ENCODE data around the gene ZNF577. TPM values are rescaled to one million over a fixed set of nuclear protein-coding genes. Genes with fewer than 3 reads are reported as not detected.

ZNF577 gene
- total RNA-seq, 1 donor from 2014 or later, result 6.9 TPM

DNA sequence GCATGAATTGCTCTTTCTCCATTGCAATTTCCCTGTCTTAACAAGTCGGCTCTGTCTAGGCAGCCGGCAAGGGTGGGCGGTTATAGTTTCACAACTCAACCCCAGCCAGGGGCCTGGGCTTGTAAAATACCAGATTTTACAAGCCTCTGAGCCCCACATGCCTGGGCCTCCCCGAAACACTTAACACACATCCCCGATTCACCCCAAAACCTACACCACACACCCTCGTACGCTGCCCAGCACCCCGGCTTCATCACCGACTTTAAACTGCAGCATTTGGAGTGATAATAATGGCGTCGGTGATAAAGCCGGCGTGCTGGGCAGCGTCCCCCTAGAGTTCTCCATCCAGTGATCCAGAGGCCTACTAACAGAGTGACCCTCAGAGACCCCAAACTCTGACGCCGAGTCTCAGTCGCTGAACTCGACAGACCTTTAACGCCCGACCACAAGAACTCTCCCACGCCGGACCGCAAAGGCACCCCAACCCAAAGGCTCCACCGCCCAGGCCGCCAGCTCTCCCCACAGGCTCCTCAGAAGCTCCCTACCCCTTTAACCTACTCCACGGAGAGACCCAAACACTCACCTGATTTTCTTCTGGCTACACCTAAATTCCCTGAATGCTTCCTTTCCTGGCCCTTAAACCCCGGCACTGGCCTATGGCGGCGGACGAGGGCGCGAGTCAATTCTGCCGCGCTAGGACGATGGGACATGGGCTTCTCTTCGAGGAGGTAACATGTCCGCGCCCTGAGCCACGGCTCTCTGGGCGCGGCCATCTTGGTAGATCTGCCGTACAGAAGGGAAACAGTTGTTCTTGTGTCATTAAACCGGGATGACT, 16.8 kb upstream of the ZNF577 start, which contains the start of gene ZNF649:
ZNF649 (minus strand) TSS at position 687 of the 835 bp plus-strand sequence. CDS start 4,910 bp downstream, outside the sequence.
- Mint-ChIP-seq H3K27me3 (peaks cover 4% of the 10 kb centered on the region), H3K4me3 (peak within 1 kb of the TSS; percentile 87), H3K36me3 (ENCODE audit: low read depth) (peaks cover 61% of the 10 kb centered on the region), H3K4me1 (peaks cover 11% of the 10 kb centered on the region), H3K27ac (peak within 1 kb of the TSS; percentile 95), H3K9me3 (peaks cover 49% of the 10 kb centered on the region)
- DNase-seq, result peak; percentile 93
- intact Hi-C loops (cut with micrococcal nuclease), result loop anchor here (1.0 to 2.0 kb wide), 4 partner anchors 23 to 285 kb away; partner anchors contain the start of genes ZNF350 and ZNF613

DNA sequence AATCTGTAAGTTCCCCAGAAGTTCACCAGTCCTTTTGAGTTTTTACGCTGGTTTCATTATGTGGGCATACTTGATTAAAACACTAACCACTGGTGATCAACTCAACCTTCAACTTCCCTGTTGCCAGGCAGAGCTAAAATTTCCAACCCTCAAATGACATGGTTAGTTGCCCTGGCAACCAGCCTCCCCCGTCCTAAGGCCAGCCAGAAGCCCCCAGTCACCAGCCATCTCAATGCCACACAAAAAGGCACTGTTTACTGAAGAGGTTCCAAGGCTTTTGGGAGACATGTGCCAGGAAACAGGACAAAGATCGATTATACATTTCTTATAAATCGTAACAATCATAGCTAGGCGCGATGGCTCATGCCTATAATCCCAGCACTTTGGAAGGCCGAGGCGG, 15.4 kb upstream of the ZNF577 start:
- Mint-ChIP-seq H3K27me3 (peaks cover 4% of the 10 kb centered on the region), H3K4me3 (peak overlapping the region; percentile 87), H3K9me3 (peaks cover 42% of the 10 kb centered on the region), H3K4me1 (peaks cover 11% of the 10 kb centered on the region), H3K36me3 (ENCODE audit: low read depth) (peaks cover 74% of the 10 kb centered on the region), H3K27ac (no peak overlapping the region)
- intact Hi-C loops (cut with micrococcal nuclease), result no loop called here
- DNase-seq, result no peak

DNA sequence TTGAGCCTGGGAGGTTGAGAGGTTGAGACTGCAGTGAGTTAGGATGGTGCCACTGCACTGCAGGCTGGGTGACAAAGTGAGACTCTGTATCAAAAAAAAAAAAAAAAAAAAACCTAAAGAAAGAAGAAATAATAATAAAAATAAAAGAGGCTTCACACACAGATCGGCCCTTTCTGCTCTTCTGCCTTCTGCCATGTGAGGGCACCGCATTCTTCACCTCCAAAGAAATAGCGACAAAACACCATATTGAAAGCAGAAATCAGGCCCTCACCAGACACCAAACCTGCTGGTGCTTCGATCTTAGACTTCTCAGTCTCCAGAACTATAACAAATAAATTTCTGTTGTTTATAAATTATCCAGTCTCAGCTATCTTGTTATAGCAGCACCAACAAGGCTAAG, 14.1 kb upstream of the ZNF577 start:
- Mint-ChIP-seq H3K36me3 (ENCODE audit: low read depth) (peaks cover 82% of the 10 kb centered on the region), H3K4me1 (peaks cover 11% of the 10 kb centered on the region), H3K27ac (no peak overlapping the region), H3K4me3 (no peak overlapping the region), H3K9me3 (peaks cover 40% of the 10 kb centered on the region), H3K27me3 (no peaks in the 10 kb centered on the region)
- intact Hi-C loops (cut with micrococcal nuclease), result no loop called here
- no peak for DNase-seq

DNA sequence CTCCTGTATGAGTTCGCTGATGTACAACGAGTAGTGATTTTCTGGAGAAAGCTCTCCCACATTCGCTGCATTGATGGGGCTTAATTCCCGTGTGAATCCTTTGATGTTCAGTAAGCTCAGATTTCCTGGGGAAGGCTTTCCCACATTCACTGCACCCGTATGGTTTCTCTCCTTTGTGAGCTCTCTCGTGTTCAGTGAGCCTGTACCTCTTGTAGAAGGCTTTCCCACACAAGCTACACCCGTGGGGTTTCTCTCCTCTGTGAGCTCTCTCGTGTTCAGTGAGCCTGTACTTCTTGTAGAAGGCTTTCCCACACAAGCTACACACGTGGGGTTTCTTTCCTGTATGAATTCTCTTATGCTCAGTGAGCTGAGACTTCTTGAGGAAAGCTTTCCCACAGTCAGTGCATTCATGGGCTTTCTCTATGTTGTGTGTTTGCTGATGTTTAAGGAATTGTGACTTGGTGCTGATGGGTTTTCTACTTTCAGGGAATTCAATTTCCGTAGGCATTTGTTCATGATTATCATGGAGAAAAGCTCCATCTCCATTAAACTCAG, 3.5 kb upstream of the ZNF577 start:
- Mint-ChIP-seq H3K36me3 (ENCODE audit: low read depth) (peaks cover 94% of the 10 kb centered on the region), H3K9me3 (peaks cover 43% of the 10 kb centered on the region), H3K4me3 (no peak overlapping the region), H3K4me1 (no peaks in the 10 kb centered on the region), H3K27ac (no peak overlapping the region), H3K27me3 (no peaks in the 10 kb centered on the region)
- intact Hi-C loops (cut with micrococcal nuclease), result no loop called here
- DNase-seq, result no peak

DNA sequence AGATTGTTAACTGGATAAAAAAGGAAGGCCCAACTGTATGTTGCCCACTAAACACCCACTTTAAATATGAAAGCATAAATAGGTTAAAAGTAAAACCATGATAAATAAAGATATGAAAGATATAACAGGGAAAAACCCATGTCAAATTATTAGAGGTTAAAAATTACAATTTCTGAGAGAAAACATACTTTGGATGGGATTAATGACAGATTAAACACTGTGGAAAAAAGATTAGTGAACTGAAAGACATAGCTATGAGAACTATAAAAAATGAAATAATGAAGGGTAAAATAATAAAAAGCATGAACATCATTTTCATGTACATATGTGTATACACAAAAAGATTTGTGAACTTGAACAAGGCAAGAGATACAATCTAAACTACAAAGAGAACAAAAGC, 2.2 kb upstream of the ZNF577 start:
- Mint-ChIP-seq H3K27ac (no peak overlapping the region), H3K4me1 (no peaks in the 10 kb centered on the region), H3K4me3 (no peak overlapping the region), H3K9me3 (peaks cover 38% of the 10 kb centered on the region), H3K36me3 (ENCODE audit: low read depth) (peaks cover 91% of the 10 kb centered on the region), H3K27me3 (no peaks in the 10 kb centered on the region)
- no peak for DNase-seq
- intact Hi-C loops (cut with micrococcal nuclease), result no loop called here

DNA sequence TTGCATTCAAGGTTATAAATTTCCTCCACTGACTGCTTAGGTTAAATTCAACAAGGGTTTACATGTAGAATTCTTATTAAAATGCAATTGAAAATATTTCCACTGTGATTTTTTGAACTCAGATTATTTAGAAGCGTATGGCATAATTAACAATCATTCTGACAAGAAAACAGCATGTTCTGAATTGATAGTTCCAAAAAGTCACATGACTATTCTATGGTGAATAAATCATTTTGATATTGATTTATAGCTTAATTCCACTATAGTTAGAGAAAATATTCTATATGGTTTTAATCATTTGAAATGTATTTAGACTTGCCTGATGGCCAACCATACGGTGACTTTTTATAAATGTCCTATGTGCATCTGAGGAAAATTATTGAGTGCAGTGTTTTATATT, 3.0 kb downstream of the ZNF577 start:
- Mint-ChIP-seq H3K36me3 (ENCODE audit: low read depth) (peaks cover 68% of the 10 kb centered on the region), H3K4me1 (no peaks in the 10 kb centered on the region), H3K9me3 (peaks cover 24% of the 10 kb centered on the region), H3K4me3 (no peak overlapping the region), H3K27me3 (no peaks in the 10 kb centered on the region), H3K27ac (no peak overlapping the region)
- intact Hi-C loops (cut with micrococcal nuclease), result no loop called here
- DNase-seq, result no peak

DNA sequence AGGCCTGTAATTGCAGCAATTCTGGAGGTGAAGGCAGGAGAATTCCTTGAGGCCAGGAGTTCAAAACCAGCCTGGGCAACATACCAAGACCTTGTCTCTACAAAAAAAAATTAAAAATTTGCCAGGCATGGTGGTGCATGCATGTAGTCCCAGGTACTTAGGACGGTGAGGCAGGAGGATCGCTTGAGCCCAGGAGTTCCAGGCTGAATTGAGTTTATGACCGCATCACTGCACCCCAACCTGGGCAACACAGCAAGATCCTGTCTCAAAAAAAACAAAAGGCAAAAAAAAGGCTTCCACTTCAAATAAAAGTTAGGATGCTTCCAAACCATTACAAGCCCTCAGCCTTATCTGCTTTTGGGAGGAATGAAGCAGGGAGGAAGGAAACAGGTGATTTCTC, 5.2 kb downstream of the ZNF577 start:
- Mint-ChIP-seq H3K36me3 (ENCODE audit: low read depth) (peaks cover 65% of the 10 kb centered on the region), H3K4me1 (no peaks in the 10 kb centered on the region), H3K4me3 (no peak overlapping the region), H3K9me3 (peaks cover 20% of the 10 kb centered on the region), H3K27me3 (no peaks in the 10 kb centered on the region), H3K27ac (no peak overlapping the region)
- intact Hi-C loops (cut with micrococcal nuclease), result no loop called here
- no peak for DNase-seq

DNA sequence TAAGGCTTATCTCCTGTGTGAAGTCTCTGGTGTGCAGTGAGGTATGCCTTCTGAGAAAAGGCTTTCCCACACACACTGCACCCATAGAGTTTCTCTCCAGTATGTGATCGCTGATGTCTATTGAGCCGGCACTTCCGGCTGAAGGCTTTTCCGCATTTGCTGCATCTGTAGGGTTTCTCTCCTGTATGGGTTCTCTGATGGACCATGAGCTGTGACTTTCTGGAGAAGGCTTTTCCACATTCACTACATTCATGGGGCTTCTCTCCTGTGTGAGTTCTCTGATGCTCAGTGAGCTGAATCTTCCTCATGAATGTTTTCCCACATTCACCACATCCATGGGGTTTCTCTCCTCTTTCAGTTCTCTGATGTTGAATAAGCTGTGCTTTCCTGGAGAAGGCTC, 14.7 kb downstream of the ZNF577 start:
- peaks cover 56% of the 10 kb centered on the region for H3K36me3 Mint-ChIP-seq (ENCODE audit: low read depth)

DNA sequence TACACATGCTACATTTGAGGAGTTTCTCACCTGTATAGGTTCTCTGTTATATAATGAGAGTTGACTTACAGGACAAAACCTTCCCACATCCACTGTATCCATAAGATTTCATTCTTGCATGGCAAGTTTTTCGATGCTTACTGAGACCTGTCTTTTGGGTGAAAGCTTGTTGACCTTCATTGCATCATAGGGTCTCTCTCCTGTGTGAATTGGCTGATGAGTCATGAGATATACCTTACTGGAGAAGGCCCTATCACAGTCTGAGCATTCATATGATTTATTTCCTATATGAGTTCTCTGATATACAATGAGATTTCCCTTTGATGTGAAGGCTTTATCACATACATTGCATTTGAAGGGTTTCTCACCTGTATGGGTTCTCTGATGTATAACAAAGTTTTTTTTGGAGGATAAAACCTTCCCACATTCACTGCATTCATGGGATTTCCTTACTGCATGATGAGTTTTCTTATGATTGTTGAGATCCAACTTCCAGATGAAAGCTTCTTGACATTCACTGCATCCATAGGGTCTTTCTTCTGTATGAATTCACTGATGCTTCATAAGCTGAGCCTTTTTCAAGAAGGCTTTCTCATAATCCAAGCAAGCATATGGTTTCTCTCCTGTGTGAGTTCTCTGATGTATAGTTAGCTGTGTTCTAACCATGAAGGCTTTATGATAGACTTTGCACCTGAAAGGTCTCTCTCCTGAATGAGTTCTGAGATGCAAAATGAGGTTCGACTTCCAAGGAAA, 25.7 kb downstream of the ZNF577 start:
- peaks cover 13% of the 10 kb centered on the region for H3K36me3 Mint-ChIP-seq (ENCODE audit: low read depth)
- no peak for DNase-seq
- H3K27ac Mint-ChIP-seq, result no peak overlapping the region
- H3K4me1 Mint-ChIP-seq, result no peaks in the 10 kb centered on the region
- H3K4me3 Mint-ChIP-seq, result no peak overlapping the region
- H3K27me3 Mint-ChIP-seq, result no peaks in the 10 kb centered on the region
- intact Hi-C loops (cut with micrococcal nuclease), result no loop called here
- H3K9me3 Mint-ChIP-seq, result peaks cover 28% of the 10 kb centered on the region

More for the DNA sequence above, 14.7 kb downstream of the ZNF577 start:
- Mint-ChIP-seq H3K27ac (no peak overlapping the region), H3K27me3 (no peaks in the 10 kb centered on the region), H3K4me1 (no peaks in the 10 kb centered on the region), H3K9me3 (peaks cover 48% of the 10 kb centered on the region), H3K4me3 (no peak overlapping the region)
- intact Hi-C loops (cut with micrococcal nuclease), result no loop called here
- DNase-seq, result no peak

DNA sequence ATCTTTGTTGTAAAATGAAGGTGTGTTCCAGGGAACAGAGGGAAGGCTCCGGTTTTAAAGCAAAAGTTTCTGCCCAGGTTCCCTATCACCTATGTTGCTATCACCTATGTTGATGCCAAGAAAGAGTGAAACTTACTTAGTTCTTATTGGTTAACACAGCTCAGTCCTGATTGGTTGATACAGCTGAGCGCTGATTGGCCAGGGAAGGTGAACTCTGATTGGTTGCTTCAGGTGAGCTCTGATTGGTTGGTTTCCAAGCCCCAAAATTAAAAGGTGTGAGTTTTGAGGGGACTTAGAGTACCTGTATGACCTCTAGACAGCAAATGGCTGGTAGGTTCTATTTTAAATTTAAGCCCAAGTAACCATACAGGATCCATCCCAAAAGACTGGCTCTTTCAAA, 50.6 kb downstream of the ZNF577 start:
- H3K4me1 Mint-ChIP-seq, result no peaks in the 10 kb centered on the region
- intact Hi-C loops (cut with micrococcal nuclease), result no loop called here
- no peak for DNase-seq

DNA sequence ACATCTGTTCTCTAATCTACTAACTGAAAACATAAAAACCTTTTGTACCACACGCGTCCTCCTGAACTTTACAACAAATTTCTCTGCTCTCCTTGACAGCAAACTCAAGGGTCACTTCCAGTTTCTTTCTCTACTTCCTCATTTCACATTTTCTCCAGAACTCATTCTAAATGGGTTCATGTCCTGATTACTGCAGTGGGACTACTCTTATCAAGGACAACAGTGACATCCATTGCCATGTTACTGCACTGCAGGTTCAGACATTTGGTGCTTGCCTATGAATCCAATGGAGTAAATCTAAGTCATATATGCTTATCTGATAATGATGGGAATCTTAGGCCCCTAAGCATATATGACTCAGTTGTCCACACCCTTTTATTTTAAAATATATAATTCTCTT, 57.5 kb downstream of the ZNF577 start:
- Mint-ChIP-seq H3K4me3 (no peak overlapping the region), H3K9me3 (peaks cover 43% of the 10 kb centered on the region), H3K27me3 (no peaks in the 10 kb centered on the region), H3K27ac (no peak overlapping the region), H3K4me1 (no peaks in the 10 kb centered on the region), H3K36me3 (ENCODE audit: low read depth) (no peaks in the 10 kb centered on the region)
- intact Hi-C loops (cut with micrococcal nuclease), result no loop called here
- DNase-seq, result no peak

More for the DNA sequence above, 50.6 kb downstream of the ZNF577 start:
- no peaks in the 10 kb centered on the region for H3K27me3 Mint-ChIP-seq
- H3K9me3 Mint-ChIP-seq, result peaks cover 19% of the 10 kb centered on the region
- H3K36me3 Mint-ChIP-seq (ENCODE audit: low read depth), result no peaks in the 10 kb centered on the region
- no peak overlapping the region for H3K27ac Mint-ChIP-seq
- no peak overlapping the region for H3K4me3 Mint-ChIP-seq

DNA sequence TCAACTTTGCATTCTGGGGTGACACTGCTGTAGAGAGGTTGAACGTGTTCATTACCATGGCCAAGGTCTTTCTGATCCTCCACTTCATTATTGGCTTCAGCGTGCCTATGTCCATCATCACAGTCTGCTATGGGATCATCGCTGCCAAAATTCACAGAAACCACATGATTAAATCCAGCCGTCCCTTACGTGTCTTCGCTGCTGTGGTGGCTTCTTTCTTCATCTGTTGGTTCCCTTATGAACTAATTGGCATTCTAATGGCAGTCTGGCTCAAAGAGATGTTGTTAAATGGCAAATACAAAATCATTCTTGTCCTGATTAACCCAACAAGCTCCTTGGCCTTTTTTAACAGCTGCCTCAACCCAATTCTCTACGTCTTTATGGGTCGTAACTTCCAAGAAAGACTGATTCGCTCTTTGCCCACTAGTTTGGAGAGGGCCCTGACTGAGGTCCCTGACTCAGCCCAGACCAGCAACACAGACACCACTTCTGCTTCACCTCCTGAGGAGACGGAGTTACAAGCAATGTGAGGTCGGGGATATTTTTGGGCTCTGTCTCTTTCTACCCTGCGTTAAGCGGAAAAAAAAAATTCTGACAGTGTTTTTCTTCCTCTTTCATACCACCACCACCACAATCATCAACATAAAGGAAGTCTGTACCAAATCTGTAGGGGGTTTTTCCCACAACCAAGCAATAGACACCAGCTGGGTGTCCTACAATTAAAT, 63.3 kb downstream of the ZNF577 start:
- Mint-ChIP-seq H3K27ac (no peak overlapping the region), H3K27me3 (no peaks in the 10 kb centered on the region), H3K9me3 (peaks cover 60% of the 10 kb centered on the region), H3K4me3 (no peak overlapping the region), H3K4me1 (no peaks in the 10 kb centered on the region), H3K36me3 (ENCODE audit: low read depth) (no peaks in the 10 kb centered on the region)
- intact Hi-C loops (cut with micrococcal nuclease), result no loop called here
- no peak for DNase-seq

DNA sequence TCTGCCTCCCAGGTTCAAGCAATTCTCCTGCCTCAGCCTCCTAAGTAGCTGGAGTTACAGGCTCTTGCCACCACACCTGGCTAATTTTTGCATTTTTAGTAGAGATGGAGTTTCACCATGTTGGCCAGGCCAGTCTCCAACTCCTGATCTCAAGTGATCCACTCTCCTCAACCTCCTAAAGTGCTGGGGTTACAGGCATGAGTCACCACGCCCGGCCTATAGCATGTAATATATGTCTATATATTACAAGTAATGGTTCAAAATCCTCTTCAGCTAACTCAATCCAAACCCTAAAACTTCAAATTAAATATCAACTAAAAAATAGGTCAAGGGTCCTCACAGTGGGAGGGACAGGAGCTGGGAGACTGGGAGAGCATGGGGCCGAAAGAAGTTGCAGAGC, 64.8 kb downstream of the ZNF577 start:
- no peaks in the 10 kb centered on the region for H3K4me1 Mint-ChIP-seq
- H3K27ac Mint-ChIP-seq, result no peak overlapping the region

More for the DNA sequence above, 64.8 kb downstream of the ZNF577 start:
- intact Hi-C loops (cut with micrococcal nuclease), result no loop called here
- no peaks in the 10 kb centered on the region for H3K36me3 Mint-ChIP-seq (ENCODE audit: low read depth)
- no peak for DNase-seq
- no peaks in the 10 kb centered on the region for H3K27me3 Mint-ChIP-seq
- H3K9me3 Mint-ChIP-seq, result peaks cover 57% of the 10 kb centered on the region
- H3K4me3 Mint-ChIP-seq, result no peak overlapping the region

All from activated CD4-positive, alpha-beta T cell treated with anti-CD3 and anti-CD28 coated beads, Interleukin-2, amount 10 ng/mL, durations not matched to agents 24 days and 14 days (primary cell).